OCI-LY7 (cell line): ENCODE results near the gene SUN5. TPM values are rescaled to one million over a fixed set of nuclear protein-coding genes. Genes with fewer than 3 reads are reported as not detected.
"Not testable (repeated sequence)": the region's sequence is repeated elsewhere in the genome, so short reads cannot be mapped to it uniquely, and the experiment has no call there.

Experiments used
- BruUV-seq: library from RNA; stranded (reverse); fragments of 400-500 nt; replicated peaks from 2 replicates; lab custom pipeline; 2021; lab: Mats Ljungman, UMichigan
- CTCF ChIA-PET: fragments of 300-600 bp; sonication (Branson Sonifier 250); formaldehyde crosslinking; loops from one replicate; lab custom pipeline; 2022; ENCODE audit warnings: antibody characterized with exemption; ENCODE audit not compliant: unreplicated experiment; lab: Charles Lee
- POLR2A ChIA-PET: fragments of 300-600 bp; sonication (Branson Sonifier 250); formaldehyde crosslinking; loops from one replicate; lab custom pipeline; 2022; ENCODE audit warnings: antibody characterized with exemption; lab: Charles Lee
- DNase-seq: peaks from one replicate; pipeline ENCODE4 v3.0.0-alpha.2; 2015; ENCODE audit warnings: low spot score
- H2AFZ ChIP-seq: fragments of 200-600 bp; sonication (generic), shearing (Covaris generic); 2 replicates; pipeline ENCODE4 v1.6.1; 2014; ENCODE audit warnings: mild to moderate bottlenecking, antibody characterized with exemption, low read length, moderate library complexity
- H3K27ac ChIP-seq: fragments of 200-600 bp; sonication (generic); 2 replicates; pipeline ENCODE4 v1.5.1; 2014; ENCODE audit warnings: mixed run types, low read depth, mild to moderate bottlenecking, moderate library complexity, low read length, inconsistent platforms; ENCODE audit not compliant: poor library complexity, severe bottlenecking
- H3K36me3 ChIP-seq: fragments of 200-600 bp; sonication (generic); 2 replicates; pipeline ENCODE4 v1.6.1; 2014; ENCODE audit warnings: mild to moderate bottlenecking, antibody characterized with exemption, low read length, moderate library complexity, mixed read lengths; ENCODE audit not compliant: insufficient read depth
- H3K4me1 ChIP-seq: fragments of 200-600 bp; sonication (generic); 2 replicates; pipeline ENCODE4 v1.5.1; 2014; ENCODE audit warnings: mild to moderate bottlenecking, low read length; ENCODE audit not compliant: insufficient read depth, poor library complexity, severe bottlenecking
- H3K4me2 ChIP-seq: fragments of 200-600 bp; sonication (generic); 2 replicates; pipeline ENCODE4 v1.6.1; 2014; ENCODE audit warnings: mild to moderate bottlenecking, low read length
- H3K4me3 ChIP-seq: fragments of 200-600 bp; sonication (generic); 2 replicates; pipeline ENCODE4 v1.5.1; 2014; ENCODE audit warnings: mild to moderate bottlenecking, low read depth, low read length; ENCODE audit not compliant: poor library complexity, severe bottlenecking
- H3K79me2 ChIP-seq: fragments of 200-600 bp; sonication (generic); 2 replicates; pipeline ENCODE4 v1.6.1; 2016; ENCODE audit warnings: low read depth, mild to moderate bottlenecking, low read length, moderate library complexity, mixed read lengths; ENCODE audit not compliant: insufficient read depth
- H3K9me2 ChIP-seq: fragments of 200-600 bp; sonication (generic); 2 replicates; pipeline ENCODE4 v1.6.1; 2016; ENCODE audit warnings: mild to moderate bottlenecking, low read length, mixed read lengths; ENCODE audit not compliant: insufficient read depth
- H3K9me3 ChIP-seq: fragments of 200-600 bp; sonication (generic); 2 replicates; pipeline ENCODE4 v1.6.1; 2014; ENCODE audit warnings: mild to moderate bottlenecking, mixed run types, low read length, mixed read lengths
- H4K20me1 ChIP-seq: fragments of 200-600 bp; sonication (generic); 2 replicates; pipeline ENCODE4 v1.6.1; 2014; ENCODE audit warnings: mild to moderate bottlenecking, antibody characterized with exemption, low read length, moderate library complexity, mixed read lengths; ENCODE audit not compliant: insufficient read depth
- EZH2phosphoT487 ChIP-seq: fragments of 200-600 bp; sonication (generic); IDR thresholded peaks from 2 replicates; pipeline ENCODE4 v1.6.1; 2018; ENCODE audit warnings: low read depth, borderline replicate concordance, mild to moderate bottlenecking, mixed run types, antibody characterized with exemption, low read length, moderate library complexity, mixed read lengths
- intact Hi-C: fragments of 100-400 bp; cut with micrococcal nuclease; formaldehyde crosslinking; loops from one replicate; pipeline ENCODE4 v1.10.0; 2022; ENCODE audit not compliant: unreplicated experiment
- total RNA-seq, 2 experiments: library from RNA; depleted of rRNA in 1 of 2; stranded (reverse); fragments of >200 nt in 1 of 2; shearing (Covaris generic) in 1 of 2; gene quantifications; 2 replicates each; pipeline ENCODE4 v1.2.3, GENCODE V29; 2014 to 2022
- TF ChIP-seq, protein P1 (sequence below): fragments of 200-600 bp; sonication (generic); conservative IDR thresholded peaks from 2 replicates; pipeline ENCODE4 v1.5.1; 2014; ENCODE audit warnings: mild to moderate bottlenecking, antibody characterized with exemption, low read length, moderate library complexity, mixed read lengths

SUN5 gene
- total RNA-seq, 2 experiments from 2014 or later: not detected

DNA sequence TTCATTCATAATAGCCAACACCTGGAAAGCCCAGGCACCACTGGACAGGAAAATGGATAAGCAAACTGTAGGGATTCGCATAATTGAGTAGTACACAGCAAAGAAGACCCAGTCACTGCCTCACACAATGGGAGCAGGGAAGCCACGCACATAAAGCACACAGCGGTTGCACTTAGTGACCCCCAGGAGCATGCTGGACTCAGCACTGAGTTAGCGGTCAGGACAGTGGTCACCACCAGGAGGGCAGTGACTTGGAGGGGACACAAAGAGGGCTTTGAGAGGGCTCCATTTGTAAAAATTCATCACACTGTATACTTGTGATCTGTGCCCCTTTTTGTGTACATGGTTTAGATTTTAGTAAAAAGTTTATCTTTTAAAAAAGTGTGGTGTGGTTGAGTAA lies 47.1 kb upstream of the SUN5 start:
- H4K20me1 ChIP-seq: no peaks in the 10 kb centered on the region
- H2AFZ ChIP-seq: no peak overlapping the region
- DNase-seq: no peak
- H3K9me2 ChIP-seq: no peaks in the 10 kb centered on the region
- H3K4me3 ChIP-seq: no peak overlapping the region
- no peak overlapping the region for H3K27ac ChIP-seq
- no peaks in the 10 kb centered on the region for H3K79me2 ChIP-seq
- TF ChIP-seq EZH2phosphoT487: no peak
- TF ChIP-seq, protein P1, sequence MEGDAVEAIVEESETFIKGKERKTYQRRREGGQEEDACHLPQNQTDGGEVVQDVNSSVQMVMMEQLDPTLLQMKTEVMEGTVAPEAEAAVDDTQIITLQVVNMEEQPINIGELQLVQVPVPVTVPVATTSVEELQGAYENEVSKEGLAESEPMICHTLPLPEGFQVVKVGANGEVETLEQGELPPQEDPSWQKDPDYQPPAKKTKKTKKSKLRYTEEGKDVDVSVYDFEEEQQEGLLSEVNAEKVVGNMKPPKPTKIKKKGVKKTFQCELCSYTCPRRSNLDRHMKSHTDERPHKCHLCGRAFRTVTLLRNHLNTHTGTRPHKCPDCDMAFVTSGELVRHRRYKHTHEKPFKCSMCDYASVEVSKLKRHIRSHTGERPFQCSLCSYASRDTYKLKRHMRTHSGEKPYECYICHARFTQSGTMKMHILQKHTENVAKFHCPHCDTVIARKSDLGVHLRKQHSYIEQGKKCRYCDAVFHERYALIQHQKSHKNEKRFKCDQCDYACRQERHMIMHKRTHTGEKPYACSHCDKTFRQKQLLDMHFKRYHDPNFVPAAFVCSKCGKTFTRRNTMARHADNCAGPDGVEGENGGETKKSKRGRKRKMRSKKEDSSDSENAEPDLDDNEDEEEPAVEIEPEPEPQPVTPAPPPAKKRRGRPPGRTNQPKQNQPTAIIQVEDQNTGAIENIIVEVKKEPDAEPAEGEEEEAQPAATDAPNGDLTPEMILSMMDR: no peak
- POLR2A ChIA-PET: no interaction called here
- H3K9me3 ChIP-seq: no peaks in the 10 kb centered on the region
- CTCF ChIA-PET: no interaction called here
- no peak overlapping the region for H3K4me2 ChIP-seq
- no TSS peak for BruUV-seq
- no peaks in the 10 kb centered on the region for H3K4me1 ChIP-seq
- intact Hi-C loops: no loop called here
- H3K36me3 ChIP-seq: no peaks in the 10 kb centered on the region

DNA sequence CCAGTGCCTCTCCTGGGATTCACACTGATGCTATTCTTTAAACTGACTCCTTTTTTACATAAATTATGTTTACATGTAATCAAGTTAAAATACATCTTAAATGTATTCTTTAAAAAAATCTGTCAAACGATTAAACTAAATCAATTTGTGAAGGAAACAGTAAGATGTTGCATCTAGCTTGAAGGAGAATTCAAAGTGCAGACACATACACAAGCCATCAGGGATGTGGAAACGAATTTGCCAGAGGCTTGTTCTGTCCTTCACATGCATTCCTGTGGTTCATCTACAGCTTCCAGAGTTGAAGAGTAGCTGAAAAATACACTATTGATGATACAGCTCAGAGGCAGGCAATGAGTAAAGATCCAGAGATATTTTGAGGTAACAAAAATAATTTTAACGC lies 42.2 kb upstream of the SUN5 start:
- Histone ChIP-seq H3K4me1 (no peaks in the 10 kb centered on the region), H2AFZ (no peak overlapping the region), H3K4me3 (no peak overlapping the region), H3K36me3 (no peaks in the 10 kb centered on the region), H3K79me2 (no peaks in the 10 kb centered on the region), H3K27ac (no peak overlapping the region), H3K4me2 (no peak overlapping the region), H3K9me3 (no peaks in the 10 kb centered on the region), H3K9me2 (no peaks in the 10 kb centered on the region), H4K20me1 (no peaks in the 10 kb centered on the region)
- no peak for DNase-seq
- BruUV-seq: no TSS peak
- intact Hi-C loops: no loop called here
- TF ChIP-seq EZH2phosphoT487: no peak
- TF ChIP-seq, protein P1: no peak
- ChIA-PET CTCF (no interaction called here), POLR2A (interaction anchor here (0.6 kb wide), 1 partner anchor 1166 kb away, joined by 4 read pairs; no protein-coding TSS in a partner anchor)

DNA sequence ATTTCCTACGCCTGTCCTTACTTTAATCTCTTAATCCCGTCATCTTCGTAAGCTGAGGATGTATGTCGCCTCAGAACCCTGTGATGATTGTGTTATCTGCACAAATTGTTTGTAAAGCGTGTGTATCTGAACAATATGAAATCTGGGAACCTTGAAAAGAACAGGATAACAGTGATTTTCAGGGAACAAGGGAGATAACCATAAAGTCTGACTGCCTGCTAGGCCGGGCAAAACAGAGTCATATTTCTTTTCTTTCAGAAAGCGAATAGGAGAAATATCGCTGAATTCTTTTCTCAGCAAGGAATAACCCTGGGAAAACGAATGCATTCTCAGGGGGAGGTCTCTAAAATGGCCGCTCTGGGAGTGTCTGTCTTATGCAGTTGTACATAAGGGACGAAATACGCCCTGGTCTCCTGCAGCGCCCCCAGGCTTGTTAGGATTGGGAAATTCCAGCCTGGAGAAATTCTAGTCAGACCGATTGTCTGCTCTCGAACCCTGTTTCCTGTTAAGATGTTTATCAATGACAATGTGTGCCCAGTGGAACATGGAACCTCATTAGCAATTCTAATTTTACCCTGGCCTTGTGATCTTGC lies 41.0 kb upstream of the SUN5 start:
- not testable (repeated sequence) for BruUV-seq, H2AFZ ChIP-seq

More for the DNA sequence above, 41.0 kb upstream of the SUN5 start:
- H3K4me3 ChIP-seq, H3K27ac ChIP-seq, intact Hi-C loops, CTCF ChIA-PET, H3K79me2 ChIP-seq, H3K36me3 ChIP-seq, H3K4me1 ChIP-seq, H3K9me3 ChIP-seq, POLR2A ChIA-PET, H3K9me2 ChIP-seq, H3K4me2 ChIP-seq, H4K20me1 ChIP-seq: not testable (repeated sequence)
- DNase-seq: peak; percentile 13
